Activated naive CD8-positive, alpha-beta T cell treated with anti-CD3 and anti-CD28 coated beads, Interleukin-2, amount 50 U/mL, for 24 hours (primary cell): ENCODE data around the gene LCE6A.

Source experiments
- ATAC-seq: fragments of 150-1000 bp; cut with Tn5 transposase; one replicate; pipeline ENCODE4 v1.10.0; 2021
- DNase-seq: peaks from one replicate; pipeline ENCODE4 v3.0.0; 2021
- H3K27ac Mint-ChIP-seq: one replicate; pipeline ENCODE4 v1.8.0; 2021; ENCODE audit warnings: mild to moderate bottlenecking, mixed read lengths
- H3K27me3 Mint-ChIP-seq: one replicate; pipeline ENCODE4 v1.8.0; 2021; ENCODE audit warnings: mixed read lengths
- H3K36me3 Mint-ChIP-seq: one replicate; pipeline ENCODE4 v1.8.0; 2021; ENCODE audit warnings: low read depth, mixed read lengths
- H3K4me1 Mint-ChIP-seq: one replicate; pipeline ENCODE4 v1.8.0; 2021; ENCODE audit warnings: mixed read lengths
- H3K4me3 Mint-ChIP-seq: one replicate; pipeline ENCODE4 v1.8.0; 2021; ENCODE audit warnings: mild to moderate bottlenecking, moderate library complexity, mixed read lengths
- H3K9me3 Mint-ChIP-seq: one replicate; pipeline ENCODE4 v1.8.0; 2021; ENCODE audit warnings: mixed read lengths

The LCE6A gene

GRCh38 chr1:152884966-152885624 is 42.4 kb downstream of the LCE6A start:
- Mint-ChIP-seq H3K36me3 (no peaks in the 10 kb centered on the region), H3K27me3 (peaks cover 5% of the 10 kb centered on the region), H3K4me3 (no peak overlapping the region), H3K9me3 (no peaks in the 10 kb centered on the region), H3K4me1 (no peaks in the 10 kb centered on the region), H3K27ac (no peak overlapping the region)
- no peak for DNase-seq
- ATAC-seq = no peak

GRCh38 chr1:152886085-152886484 is 43.4 kb downstream of the LCE6A start:
- H3K27ac Mint-ChIP-seq = no peak overlapping the region
- no peak overlapping the region for H3K4me3 Mint-ChIP-seq
- DNase-seq (no peak), ATAC-seq (no peak)
- no peaks in the 10 kb centered on the region for H3K9me3 Mint-ChIP-seq
- H3K36me3 Mint-ChIP-seq = no peaks in the 10 kb centered on the region
- no peaks in the 10 kb centered on the region for H3K4me1 Mint-ChIP-seq
- peaks cover 10% of the 10 kb centered on the region for H3K27me3 Mint-ChIP-seq

GRCh38 chr1:152886758-152887409 is 44.2 kb downstream of the LCE6A start:
- no peak overlapping the region for H3K4me3 Mint-ChIP-seq
- H3K9me3 Mint-ChIP-seq = no peaks in the 10 kb centered on the region
- no peaks in the 10 kb centered on the region for H3K36me3 Mint-ChIP-seq
- no peak overlapping the region for H3K27ac Mint-ChIP-seq
- peaks cover 13% of the 10 kb centered on the region for H3K27me3 Mint-ChIP-seq
- H3K4me1 Mint-ChIP-seq = no peaks in the 10 kb centered on the region
- DNase-seq (no peak), ATAC-seq (no peak)

- Mint-ChIP-seq H3K9me3 (no peaks in the 10 kb centered on the region), H3K36me3 (no peaks in the 10 kb centered on the region), H3K27me3 (peaks cover 18% of the 10 kb centered on the region), H3K4me1 (no peaks in the 10 kb centered on the region), H3K4me3 (no peak overlapping the region), H3K27ac (no peak overlapping the region)
- DNase-seq = no peak
- ATAC-seq = no peak
These were observed 45.5 kb downstream of the LCE6A start for GRCh38 chr1:152888126-152888525.
